Fibroblast of lung (primary cell): ENCODE data around the gene ZNF586. TPM values are rescaled to one million over a fixed set of nuclear protein-coding genes. Genes with fewer than 3 reads are reported as not detected.

ENCODE experiments used
- DNase-seq, 2 donors: peaks; one replicate each; pipeline versions ENCODE4 v3.0.0 to v3.0.0-alpha.2; 2010; ENCODE audit warnings: low read depth in 2 of 2
- H2AFZ ChIP-seq: 2 replicates; pipeline ENCODE4 v1.5.1; 2012; ENCODE audit warnings: low read length, control low read depth, inconsistent platforms
- H3K27ac ChIP-seq: 2 replicates; pipeline ENCODE4 v1.5.1; 2011; ENCODE audit warnings: low read length, control low read depth; ENCODE audit not compliant: insufficient read depth
- H3K27me3 ChIP-seq: 2 replicates; pipeline ENCODE4 v1.5.1; 2011; ENCODE audit warnings: mild to moderate bottlenecking, low read length; ENCODE audit not compliant: control insufficient read depth, insufficient read depth
- H3K36me3 ChIP-seq: 2 replicates; pipeline ENCODE4 v1.5.1; 2011; ENCODE audit warnings: low read length; ENCODE audit not compliant: control insufficient read depth, insufficient read depth
- H3K4me1 ChIP-seq: 2 replicates; pipeline ENCODE4 v1.5.1; 2011; ENCODE audit warnings: low read length; ENCODE audit not compliant: control insufficient read depth, insufficient read depth; ENCODE audit errors: extremely low read depth
- H3K4me2 ChIP-seq: 2 replicates; pipeline ENCODE4 v1.5.1; 2011; ENCODE audit warnings: low read length, control low read depth; ENCODE audit not compliant: insufficient read depth; ENCODE audit errors: extremely low read depth
- H3K4me3 ChIP-seq, 4 experiments: fragments of 200-600 bp in 1 of 4; sonication (generic) in 1 of 4; replicated peaks in 1 of 4; 2 replicates each; pipeline ENCODE4 v1.5.1; 2011 to 2016; ENCODE audit warnings: low read length in 4 of 4, low read depth in 3 of 4, mild to moderate bottlenecking in 3 of 4, control low read depth in 2 of 4, inconsistent platforms in 1 of 4, mixed read lengths in 1 of 4; ENCODE audit not compliant: insufficient read depth in 1 of 4; ENCODE audit errors: control extremely low read depth in 1 of 4
- H3K79me2 ChIP-seq: 2 replicates; pipeline ENCODE4 v1.5.1; 2012; ENCODE audit warnings: mild to moderate bottlenecking, low read length, inconsistent platforms; ENCODE audit not compliant: control insufficient read depth, insufficient read depth
- H3K9ac ChIP-seq: 2 replicates; pipeline ENCODE4 v1.5.1; 2011; ENCODE audit warnings: mild to moderate bottlenecking, low read length, control low read depth; ENCODE audit not compliant: insufficient read depth
- H3K9me3 ChIP-seq: 2 replicates; pipeline ENCODE4 v1.5.1; 2012; ENCODE audit warnings: low read depth, low read length; ENCODE audit not compliant: control insufficient read depth, insufficient read depth
- H4K20me1 ChIP-seq: 2 replicates; pipeline ENCODE4 v1.5.1; 2011; ENCODE audit warnings: low read length; ENCODE audit not compliant: control insufficient read depth, insufficient read depth; ENCODE audit errors: extremely low read depth
- EZH2 ChIP-seq: IDR thresholded peaks from 2 replicates; pipeline ENCODE4 v1.5.1; 2012; ENCODE audit warnings: low read length, control low read depth, mild to moderate bottlenecking; ENCODE audit errors: missing control alignments
- polyA plus RNA-seq, 2 donors: library from polyadenylated mRNA; depleted of rRNA in 1 of 2; stranded (reverse) in 1 of 2; unstranded in 1 of 2; fragments of >200 nt; gene quantifications; 2 replicates each; pipeline ENCODE4 v1.2.1, GENCODE V29; 2011 to 2012; ENCODE audit warnings: missing spikeins in 1 of 2
- total RNA-seq: library from RNA; depleted of rRNA; stranded (reverse); fragments of >200 nt; gene quantifications from 2 replicates; pipeline ENCODE4 v1.2.1, GENCODE V29; 2014
- TF ChIP-seq, protein P1 (sequence below), 2 donors: IDR thresholded peaks in 1 of 2; conservative IDR thresholded peaks in 1 of 2; 1 replicate in 1 of 2; 2 replicates in 1 of 2; pipeline ENCODE4 v1.5.1; 2011 to 2012; ENCODE audit warnings: low read length in 2 of 2, control low read depth in 1 of 2, inconsistent platforms in 1 of 2, low read depth in 1 of 2, mild to moderate bottlenecking in 1 of 2

The ZNF586 gene
- total and polyA plus RNA-seq, 2 donors (not counting 1 experiment from before 2014, with no cell fraction given), result 6.1 to 16.8 TPM

GRCh38 chr19:57825511-57825910, 56.0 kb downstream of the ZNF586 start:
- H3K27me3 ChIP-seq, result no peaks in the 10 kb centered on the region
- H3K27ac ChIP-seq, result no peak overlapping the region
- H3K4me3 ChIP-seq, result no peak overlapping the region
- no peak for DNase-seq
- H3K79me2 ChIP-seq, result peaks cover 51% of the 10 kb centered on the region
- no peaks in the 10 kb centered on the region for H3K36me3 ChIP-seq
- no peak overlapping the region for H2AFZ ChIP-seq
- no peak for TF ChIP-seq EZH2
- TF ChIP-seq, protein P1, sequence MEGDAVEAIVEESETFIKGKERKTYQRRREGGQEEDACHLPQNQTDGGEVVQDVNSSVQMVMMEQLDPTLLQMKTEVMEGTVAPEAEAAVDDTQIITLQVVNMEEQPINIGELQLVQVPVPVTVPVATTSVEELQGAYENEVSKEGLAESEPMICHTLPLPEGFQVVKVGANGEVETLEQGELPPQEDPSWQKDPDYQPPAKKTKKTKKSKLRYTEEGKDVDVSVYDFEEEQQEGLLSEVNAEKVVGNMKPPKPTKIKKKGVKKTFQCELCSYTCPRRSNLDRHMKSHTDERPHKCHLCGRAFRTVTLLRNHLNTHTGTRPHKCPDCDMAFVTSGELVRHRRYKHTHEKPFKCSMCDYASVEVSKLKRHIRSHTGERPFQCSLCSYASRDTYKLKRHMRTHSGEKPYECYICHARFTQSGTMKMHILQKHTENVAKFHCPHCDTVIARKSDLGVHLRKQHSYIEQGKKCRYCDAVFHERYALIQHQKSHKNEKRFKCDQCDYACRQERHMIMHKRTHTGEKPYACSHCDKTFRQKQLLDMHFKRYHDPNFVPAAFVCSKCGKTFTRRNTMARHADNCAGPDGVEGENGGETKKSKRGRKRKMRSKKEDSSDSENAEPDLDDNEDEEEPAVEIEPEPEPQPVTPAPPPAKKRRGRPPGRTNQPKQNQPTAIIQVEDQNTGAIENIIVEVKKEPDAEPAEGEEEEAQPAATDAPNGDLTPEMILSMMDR (conservative IDR thresholded peaks at IDR 0.05 in 1 of 2, IDR thresholded peaks at IDR 0.05 in 1 of 2; ENCODE audit: low read depth in 1 of 2, low read length in 2 of 2), result no peak
- no peak overlapping the region for H3K4me2 ChIP-seq
- no peaks in the 10 kb centered on the region for H4K20me1 ChIP-seq
- H3K9ac ChIP-seq, result no peak overlapping the region
- peaks cover 5% of the 10 kb centered on the region for H3K4me1 ChIP-seq
- H3K9me3 ChIP-seq, result no peaks in the 10 kb centered on the region

DNA sequence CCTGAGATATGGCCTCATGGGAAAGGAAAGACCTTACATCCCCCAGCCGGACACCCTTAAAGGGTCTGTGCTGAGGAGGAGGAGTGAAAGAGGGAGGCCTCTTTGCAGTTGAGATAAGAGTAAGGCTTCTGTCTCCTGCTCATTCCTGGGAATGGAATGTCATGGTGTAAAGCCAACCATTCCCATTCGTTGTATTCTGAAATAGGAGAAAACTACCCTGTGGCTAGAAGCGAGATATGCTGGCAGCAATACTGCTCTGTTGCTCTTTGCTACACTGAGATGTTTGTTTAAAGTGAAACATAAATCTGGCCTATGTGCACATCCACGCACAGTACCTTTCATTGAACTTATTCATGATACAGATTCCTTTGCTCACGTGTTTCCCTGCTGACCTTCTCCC, 59.8 kb downstream of the ZNF586 start:
- DNase-seq, result peak in 1 of 2 donors; percentile 49
- Histone ChIP-seq H3K4me1 (peaks cover 2% of the 10 kb centered on the region), H3K79me2 (peaks cover 36% of the 10 kb centered on the region), H2AFZ (no peak overlapping the region), H3K4me3 (no peak overlapping the region), H4K20me1 (no peaks in the 10 kb centered on the region), H3K27ac (no peak overlapping the region), H3K36me3 (no peaks in the 10 kb centered on the region), H3K9ac (no peak overlapping the region), H3K4me2 (no peak overlapping the region), H3K27me3 (no peaks in the 10 kb centered on the region), H3K9me3 (no peaks in the 10 kb centered on the region)
- TF ChIP-seq, protein P1 (conservative IDR thresholded peaks at IDR 0.05 in 1 of 2, IDR thresholded peaks at IDR 0.05 in 1 of 2; ENCODE audit: low read depth in 1 of 2, low read length in 2 of 2), result no peak
- TF ChIP-seq EZH2, result no peak

- Histone ChIP-seq H3K36me3 (no peaks in the 10 kb centered on the region), H3K4me3 (peak within 1 kb of the TSS; percentile 50 to 92 (median 67)), H3K27ac (peak within 1 kb of the TSS; percentile 82), H3K27me3 (no peaks in the 10 kb centered on the region), H3K9ac (peak within 1 kb of the TSS; percentile 44), H3K9me3 (no peaks in the 10 kb centered on the region), H2AFZ (peak within 1 kb of the TSS; percentile 79), H3K4me1 (peaks cover 2% of the 10 kb centered on the region), H3K4me2 (peak within 1 kb of the TSS; percentile 84), H4K20me1 (no peaks in the 10 kb centered on the region), H3K79me2 (peaks cover 36% of the 10 kb centered on the region)
- TF ChIP-seq, protein P1 (conservative IDR thresholded peaks at IDR 0.05 in 1 of 2, IDR thresholded peaks at IDR 0.05 in 1 of 2; ENCODE audit: low read depth in 1 of 2, low read length in 2 of 2), result peak; percentile 31 to 40
- no peak for TF ChIP-seq EZH2
- DNase-seq, result peak; percentile 57 to 84
Observed at GRCh38 chr19:57830071-57830602, 60.7 kb downstream of the ZNF586 start, which contains the start of gene ZNF587B. Gene ZNF587B (plus strand): TSS chr19:57830299. CDS start chr19:57830529, 230 bp downstream.

Other genes starting within 250 kb of the ZNF586 start
- gene ZNF549, start 242.3 kb upstream of the ZNF586 start, total RNA-seq, result 6.7 and 7.8 TPM in 2 replicates
- 3.9 and 4.8 TPM in 2 replicates for gene ZNF549, start 242.3 kb upstream of the ZNF586 start, polyA plus RNA-seq
- 6.9 and 8.6 TPM in 2 replicates for gene ZNF550, start 209.8 kb upstream of the ZNF586 start, total RNA-seq
- 4.2 and 5.7 TPM in 2 replicates for gene ZNF550, start 209.8 kb upstream of the ZNF586 start, polyA plus RNA-seq
- 6.9 and 9.2 TPM in 2 replicates for gene ZNF416, start 190.8 kb upstream of the ZNF586 start, total RNA-seq
- 3.9 and 4.5 TPM in 2 replicates for gene ZNF416, start 190.8 kb upstream of the ZNF586 start, polyA plus RNA-seq
- gene ZIK1, start 185.5 kb upstream of the ZNF586 start, total RNA-seq, result 7.1 and 7.2 TPM in 2 replicates
- 3.9 and 5.3 TPM in 2 replicates for gene ZIK1, start 185.5 kb upstream of the ZNF586 start, polyA plus RNA-seq
- 2.5 and 2.8 TPM in 2 replicates for gene ZNF530, start 169.8 kb upstream of the ZNF586 start, total RNA-seq
- 1.6 and 2.5 TPM in 2 replicates for gene ZNF530, start 169.8 kb upstream of the ZNF586 start, polyA plus RNA-seq
- 22.9 and 30.6 TPM in 2 replicates for gene ZNF134, start 155.4 kb upstream of the ZNF586 start, total RNA-seq
- gene ZNF134, start 155.4 kb upstream of the ZNF586 start, polyA plus RNA-seq, result 9.2 and 11.7 TPM in 2 replicates
- 11.6 and 16.8 TPM in 2 replicates for gene ZNF211, start 136.5 kb upstream of the ZNF586 start, total RNA-seq
- gene ZNF211, start 136.5 kb upstream of the ZNF586 start, polyA plus RNA-seq, result 5.3 and 9.1 TPM in 2 replicates
- not detected in 2 replicates for gene ZSCAN4, start 100.7 kb upstream of the ZNF586 start, total RNA-seq
- gene ZSCAN4, start 100.7 kb upstream of the ZNF586 start, polyA plus RNA-seq, result not detected in 2 replicates
- 4.8 and 4.9 TPM in 2 replicates for gene ZNF551, start 87.7 kb upstream of the ZNF586 start, total RNA-seq
- 3.7 and 4.8 TPM in 2 replicates for gene ZNF551, start 87.7 kb upstream of the ZNF586 start, polyA plus RNA-seq
- gene ZNF154, start 60.5 kb upstream of the ZNF586 start, total RNA-seq, result 3.3 and 6.3 TPM in 2 replicates
- 1.8 and 2.7 TPM in 2 replicates for gene ZNF154, start 60.5 kb upstream of the ZNF586 start, polyA plus RNA-seq
- gene ZNF671, start 42.1 kb upstream of the ZNF586 start, total RNA-seq, result 10.5 and 16.8 TPM in 2 replicates
- gene ZNF671, start 42.1 kb upstream of the ZNF586 start, polyA plus RNA-seq, result 3.4 and 5.2 TPM in 2 replicates
- gene ZNF776, start 22.9 kb upstream of the ZNF586 start, total RNA-seq, result 10.3 and 20.0 TPM in 2 replicates
- gene ZNF776, start 22.9 kb upstream of the ZNF586 start, polyA plus RNA-seq, result 5.7 and 7.8 TPM in 2 replicates
- 3.8 and 3.9 TPM in 2 replicates for gene ZNF552, start 45.2 kb downstream of the ZNF586 start, total RNA-seq
- gene ZNF552, start 45.2 kb downstream of the ZNF586 start, polyA plus RNA-seq, result 1.5 and 1.9 TPM in 2 replicates
- 12.1 and 12.4 TPM in 2 replicates for gene ZNF587B, start 60.6 kb downstream of the ZNF586 start, total RNA-seq
- gene ZNF587B, start 60.6 kb downstream of the ZNF586 start, polyA plus RNA-seq, result 4.9 and 6.5 TPM in 2 replicates
- 12.1 and 23.6 TPM in 2 replicates for gene ZNF587, start 80.2 kb downstream of the ZNF586 start, total RNA-seq
- gene ZNF587, start 80.2 kb downstream of the ZNF586 start, polyA plus RNA-seq, result 7.4 and 8.8 TPM in 2 replicates
- gene ZNF814, start 119.4 kb downstream of the ZNF586 start, total RNA-seq, result 3.9 and 6.1 TPM in 2 replicates
- 5.5 and 7.8 TPM in 2 replicates for gene ZNF814, start 119.4 kb downstream of the ZNF586 start, polyA plus RNA-seq
- 14.4 and 22.1 TPM in 2 replicates for gene ZNF417, start 146.9 kb downstream of the ZNF586 start, total RNA-seq
- 4.6 and 5.9 TPM in 2 replicates for gene ZNF417, start 146.9 kb downstream of the ZNF586 start, polyA plus RNA-seq
- gene ZNF418, start 165.7 kb downstream of the ZNF586 start, total RNA-seq, result 8.2 and 8.4 TPM in 2 replicates
- gene ZNF418, start 165.7 kb downstream of the ZNF586 start, polyA plus RNA-seq, result 2.2 and 3.3 TPM in 2 replicates
- 5.1 and 6.3 TPM in 2 replicates for gene ZNF256, start 178.0 kb downstream of the ZNF586 start, total RNA-seq
- 3.0 and 3.7 TPM in 2 replicates for gene ZNF256, start 178.0 kb downstream of the ZNF586 start, polyA plus RNA-seq
- gene C19orf18, start 204.9 kb downstream of the ZNF586 start, total RNA-seq, result 0.26 and 0.83 TPM in 2 replicates
- gene C19orf18, start 204.9 kb downstream of the ZNF586 start, polyA plus RNA-seq, result 0.09 and 0.17 TPM in 2 replicates
- gene ZNF606, start 233.1 kb downstream of the ZNF586 start, total RNA-seq, result 14.9 and 17.5 TPM in 2 replicates
- 3.5 and 4.7 TPM in 2 replicates for gene ZNF606, start 233.1 kb downstream of the ZNF586 start, polyA plus RNA-seq